HG02759 (cell line): ENCODE results near the gene COMMD10.
"Not testable (repeated sequence)": the region's sequence is repeated elsewhere in the genome, so short reads cannot be mapped to it uniquely, and the experiment has no call there.

Experiments used
- ATAC-seq: cut with Tn5 transposase; IDR thresholded peaks from one replicate; pipeline ENCODE4 v1.9.1; 2021; ENCODE audit warnings: mild to moderate bottlenecking, moderate library complexity; ENCODE audit not compliant: unreplicated experiment

Gene COMMD10

DNA sequence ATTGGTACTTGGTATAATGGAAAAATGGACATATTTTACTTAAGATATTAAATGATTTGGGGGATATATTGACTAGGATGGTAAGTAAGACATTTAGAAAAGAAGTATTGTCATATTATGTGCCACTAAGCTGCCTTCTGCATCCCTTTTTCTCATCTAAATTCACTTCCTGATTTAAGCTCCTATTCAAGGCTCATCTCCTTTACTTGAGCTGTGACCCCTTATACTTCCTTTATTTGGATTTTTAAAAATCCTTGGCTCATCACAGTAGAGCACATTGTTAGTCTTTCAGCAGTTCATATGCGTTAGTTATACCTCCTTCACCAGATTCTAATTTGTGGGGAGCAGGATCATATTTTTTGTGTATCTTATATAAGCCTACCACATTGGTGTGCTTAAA, 6.6 kb downstream of the COMMD10 start:
- ATAC-seq: no peak

DNA sequence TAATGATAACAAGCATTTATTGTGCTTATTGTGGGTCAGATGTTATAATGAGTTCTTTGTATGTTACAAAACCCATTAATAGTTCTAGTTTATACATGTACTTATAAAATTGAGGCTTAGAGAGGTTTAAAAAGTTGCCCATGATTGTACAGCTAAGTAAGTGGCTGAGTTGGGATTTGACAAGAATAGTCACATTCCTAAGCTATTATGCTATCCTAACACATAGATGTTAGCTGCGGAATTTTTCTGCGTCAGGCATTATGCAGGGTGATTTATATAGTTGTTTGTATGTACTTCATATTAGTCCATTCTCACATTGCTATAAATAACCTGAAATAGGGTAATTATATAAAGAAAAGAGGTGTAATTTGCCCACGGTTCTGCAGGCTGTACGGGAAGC, 12.5 kb downstream of the COMMD10 start:
- ATAC-seq: no peak

DNA sequence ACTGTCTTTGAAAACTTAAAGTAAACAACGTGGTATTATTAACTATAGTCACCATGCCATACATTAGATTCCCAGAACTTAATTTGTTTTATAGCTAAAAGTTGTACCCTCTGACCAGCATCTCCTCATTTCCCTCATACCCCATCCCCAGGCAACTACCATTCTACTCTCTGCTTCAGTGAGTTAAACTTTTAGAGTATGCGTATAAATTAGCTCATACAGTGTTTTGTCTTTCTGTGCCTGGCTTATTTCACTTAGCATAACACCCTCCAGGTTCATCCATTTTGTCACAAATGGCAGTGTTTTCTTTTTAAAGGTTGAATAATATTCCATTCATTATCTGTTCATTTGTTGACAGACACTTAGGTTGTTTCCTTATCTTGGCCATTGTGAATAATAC, 14.2 kb downstream of the COMMD10 start:
- no peak for ATAC-seq

DNA sequence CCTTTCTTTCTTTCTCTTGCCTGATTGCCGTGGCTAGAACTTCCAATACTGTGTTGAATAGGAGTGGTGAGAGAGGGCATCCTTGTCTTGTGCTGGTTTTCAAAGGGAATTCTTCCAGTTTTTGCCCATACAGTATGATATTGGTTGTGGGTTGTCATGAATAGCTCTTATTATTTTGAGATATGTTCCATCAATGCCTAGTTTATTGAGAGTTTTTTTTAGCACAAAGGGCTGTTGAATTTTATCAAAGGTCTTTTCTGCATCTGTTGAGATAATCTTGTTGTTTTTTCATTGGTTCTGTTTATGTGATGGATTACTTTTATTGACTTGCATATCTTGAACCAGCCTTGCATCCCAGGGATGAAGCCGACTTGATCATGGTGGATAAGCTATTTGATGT, 20.1 kb downstream of the COMMD10 start:
- not testable (repeated sequence) for ATAC-seq

DNA sequence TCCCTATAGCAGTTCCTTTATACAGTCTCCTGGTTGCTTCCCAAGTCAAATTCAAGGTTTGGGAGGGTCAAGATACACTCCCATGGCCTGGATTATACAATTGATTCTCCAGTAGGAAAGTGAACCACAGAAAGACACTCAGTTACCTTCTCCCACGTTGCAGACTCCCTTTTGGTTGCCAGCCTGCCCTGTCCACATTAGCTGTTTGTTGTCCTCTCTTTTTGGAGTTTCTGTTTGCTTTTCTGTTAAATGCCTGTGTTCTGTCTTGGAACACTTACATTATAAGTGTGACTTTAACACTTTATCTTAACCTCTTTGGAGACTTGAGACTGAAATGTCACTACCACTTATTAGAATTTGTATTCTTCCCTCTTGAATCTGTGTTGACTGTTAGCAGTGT, 30.3 kb downstream of the COMMD10 start:
- no peak for ATAC-seq

DNA sequence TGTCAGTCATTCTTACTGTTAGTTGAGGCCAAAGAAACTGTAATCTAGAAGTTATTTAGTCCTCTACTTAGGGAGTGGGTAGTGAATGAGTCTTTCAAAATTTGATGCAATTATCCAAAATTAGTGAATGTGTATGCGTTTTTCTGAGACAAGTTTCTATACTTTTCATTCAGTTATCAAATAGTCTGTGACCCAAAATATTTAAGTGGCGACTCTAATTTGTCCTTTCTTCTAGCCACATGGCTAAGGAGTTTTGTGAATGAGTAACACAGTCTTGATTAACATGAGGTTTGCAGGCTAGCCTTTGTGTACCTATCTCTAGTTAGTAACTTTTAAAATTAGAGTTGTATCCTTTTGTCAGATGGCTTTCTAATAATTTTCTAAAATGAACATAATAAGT, 45.6 kb downstream of the COMMD10 start:
- ATAC-seq: no peak

DNA sequence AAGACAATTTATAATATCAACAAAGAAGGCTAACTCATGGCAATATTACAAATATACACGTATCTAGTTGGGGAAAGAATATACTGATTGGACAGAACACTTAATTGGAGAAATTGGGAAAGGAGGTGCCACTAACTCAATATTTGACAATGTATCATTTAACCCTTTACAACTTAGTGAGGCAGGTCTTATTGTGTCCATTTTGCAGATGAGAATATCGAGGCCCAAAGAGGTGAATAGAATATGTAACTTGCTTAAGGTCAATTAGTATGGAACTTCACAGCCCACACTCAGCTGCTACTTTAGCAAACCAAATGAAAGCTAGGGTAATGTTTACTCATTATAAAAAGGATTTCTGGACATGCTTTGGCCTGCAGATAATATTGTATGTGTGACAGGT, 46.2 kb downstream of the COMMD10 start:
- ATAC-seq: no peak

DNA sequence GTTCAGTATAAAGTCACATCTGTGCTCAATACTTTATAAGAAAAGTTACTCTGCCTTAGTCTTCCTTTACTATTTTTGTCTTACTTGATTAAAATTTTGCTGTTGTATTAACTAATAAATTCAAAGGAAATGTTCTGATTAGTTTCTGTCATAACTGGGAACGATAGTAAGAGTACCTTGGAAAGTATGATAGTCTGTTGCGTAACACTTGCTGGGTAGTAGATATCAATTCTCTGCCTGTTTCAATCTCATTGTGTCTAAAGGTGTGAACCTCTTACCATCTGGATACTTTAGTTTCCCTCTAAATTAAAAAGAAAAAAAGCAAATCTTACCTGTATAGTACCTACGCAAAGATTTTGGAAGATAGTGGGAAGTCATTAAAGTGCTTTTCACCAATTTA, 48.5 kb downstream of the COMMD10 start:
- ATAC-seq: no peak

DNA sequence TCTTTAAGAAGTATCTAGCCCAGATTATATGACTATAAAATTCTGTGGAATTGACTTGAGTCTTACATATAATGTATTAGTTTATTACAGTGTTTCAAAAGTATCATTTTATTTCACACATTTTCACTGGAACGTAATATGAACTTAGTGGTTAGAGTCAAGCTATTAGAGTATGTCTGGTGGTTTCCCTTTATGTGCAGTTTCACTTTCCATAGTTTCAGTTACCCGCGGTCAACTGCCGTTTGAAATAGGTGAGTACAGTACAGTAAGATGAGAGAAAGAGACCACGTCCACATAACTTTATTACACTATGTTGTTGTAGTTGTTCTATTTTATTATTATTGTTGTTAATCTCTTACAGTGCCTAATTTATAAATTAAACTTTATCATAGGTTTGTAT, 50.5 kb downstream of the COMMD10 start:
- peak; percentile 98 for ATAC-seq

DNA sequence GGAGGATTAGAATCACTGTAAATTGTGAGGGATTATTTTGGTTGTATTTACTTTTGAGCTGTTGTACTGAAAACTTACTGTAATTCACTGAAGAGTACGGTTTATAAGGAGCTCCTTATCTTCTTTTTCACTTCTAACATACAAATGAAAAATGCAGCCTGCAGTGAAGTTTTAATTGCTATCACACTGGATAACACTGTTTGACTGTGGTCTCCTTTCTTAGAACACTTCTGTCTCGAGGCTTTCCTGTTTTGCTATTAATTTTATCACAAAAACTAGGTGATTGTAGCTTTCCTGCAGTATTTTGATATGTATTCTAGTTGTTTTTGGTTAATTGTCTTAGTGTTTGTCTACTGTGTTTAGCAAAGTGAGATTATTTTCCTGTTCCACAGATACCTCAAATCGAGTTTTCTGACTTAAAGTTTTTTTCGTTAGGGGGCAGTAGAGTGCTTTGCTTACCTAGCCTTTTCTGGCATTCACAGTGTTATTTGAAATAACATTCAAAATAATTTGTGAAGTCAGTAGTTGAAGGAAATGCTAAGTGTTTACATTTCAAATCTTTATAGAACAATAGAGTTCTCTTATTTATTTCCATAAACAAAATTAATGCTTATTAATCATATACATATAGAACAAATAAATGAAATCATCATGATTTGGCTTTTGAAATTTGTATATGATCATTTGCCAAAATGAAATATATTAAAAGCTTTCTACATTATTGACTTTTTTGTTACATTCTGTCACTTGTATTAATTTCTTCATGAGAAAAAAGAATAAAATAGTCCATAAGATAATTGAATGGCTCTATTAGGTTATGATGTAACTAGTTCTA, 52.9 kb downstream of the COMMD10 start:
- peak; percentile 51 for ATAC-seq

DNA sequence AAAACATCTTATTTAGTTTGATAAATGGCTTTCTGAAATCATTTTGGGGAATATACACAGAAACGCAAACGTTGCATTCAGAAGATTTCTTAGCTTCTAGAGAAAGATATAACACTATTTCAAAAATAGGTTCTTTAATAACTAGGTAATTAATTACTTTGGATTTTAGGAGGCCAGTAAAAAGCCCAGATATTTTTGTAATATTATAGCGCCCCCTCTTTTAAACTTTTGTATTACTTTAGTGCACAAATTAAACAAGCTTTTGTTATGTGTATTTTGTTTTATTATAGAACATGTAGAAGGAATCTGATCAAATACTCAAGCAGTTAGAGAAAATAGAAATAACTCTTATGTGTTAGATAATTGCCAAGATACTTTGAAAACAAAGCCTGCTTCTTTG, 57.7 kb downstream of the COMMD10 start:
- ATAC-seq: no peak

DNA sequence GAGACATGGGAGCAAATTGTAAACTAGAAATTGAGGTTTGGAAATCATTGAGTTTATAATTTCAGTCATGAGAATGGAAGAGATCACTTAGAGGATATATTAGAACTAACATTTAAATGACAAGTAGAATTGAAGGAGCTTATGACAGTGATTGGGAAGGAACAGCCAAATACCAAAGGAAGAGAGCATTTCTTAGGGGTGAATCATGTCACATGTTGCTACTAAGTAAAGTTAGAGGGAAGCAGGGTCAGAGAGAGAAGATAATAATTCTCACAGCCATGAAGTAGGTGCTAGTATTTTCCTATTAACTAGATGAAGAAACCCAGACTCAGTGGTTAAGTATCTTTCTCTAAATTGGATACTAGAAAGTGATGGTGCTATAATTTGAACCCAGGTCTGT, 59.3 kb downstream of the COMMD10 start:
- ATAC-seq: no peak

DNA sequence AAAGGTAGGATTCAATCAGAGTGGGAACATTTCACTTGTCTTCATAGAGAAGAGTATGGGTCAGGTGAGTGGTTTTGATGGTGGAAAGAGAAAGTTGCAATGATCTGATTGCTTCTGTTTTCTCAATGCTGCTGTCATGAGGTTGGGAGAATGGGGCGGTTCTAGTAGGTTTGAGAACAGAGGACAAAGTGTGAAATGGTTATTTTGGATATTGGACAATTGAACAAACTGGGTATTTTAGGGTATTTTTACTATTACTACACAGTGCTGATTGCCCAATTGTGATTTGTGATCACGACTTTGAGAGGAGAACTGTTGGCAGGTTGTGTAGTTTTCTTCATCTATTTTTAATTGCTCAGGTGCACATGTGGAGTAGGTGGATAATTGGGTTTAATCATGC, 60.2 kb downstream of the COMMD10 start:
- no peak for ATAC-seq

DNA sequence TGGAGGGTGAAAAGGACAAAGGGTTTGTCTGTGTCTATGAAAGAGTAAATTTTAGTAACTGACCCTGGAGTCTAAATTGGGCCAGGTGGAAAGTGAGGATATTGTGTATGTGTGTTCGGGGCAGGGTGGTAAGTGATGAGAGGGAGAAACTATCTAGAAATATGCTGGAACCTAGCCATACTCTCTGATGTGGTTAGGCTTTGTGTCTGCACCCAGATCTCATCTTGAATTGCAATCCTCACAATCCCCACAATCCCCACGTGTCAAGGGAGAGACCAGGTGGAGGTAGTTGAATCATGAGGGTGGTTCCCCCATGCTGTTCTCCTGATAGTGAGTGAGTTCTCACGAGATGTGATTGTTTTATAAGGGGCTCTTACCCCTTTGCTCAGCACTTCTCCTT, 60.6 kb downstream of the COMMD10 start:
- ATAC-seq: no peak

DNA sequence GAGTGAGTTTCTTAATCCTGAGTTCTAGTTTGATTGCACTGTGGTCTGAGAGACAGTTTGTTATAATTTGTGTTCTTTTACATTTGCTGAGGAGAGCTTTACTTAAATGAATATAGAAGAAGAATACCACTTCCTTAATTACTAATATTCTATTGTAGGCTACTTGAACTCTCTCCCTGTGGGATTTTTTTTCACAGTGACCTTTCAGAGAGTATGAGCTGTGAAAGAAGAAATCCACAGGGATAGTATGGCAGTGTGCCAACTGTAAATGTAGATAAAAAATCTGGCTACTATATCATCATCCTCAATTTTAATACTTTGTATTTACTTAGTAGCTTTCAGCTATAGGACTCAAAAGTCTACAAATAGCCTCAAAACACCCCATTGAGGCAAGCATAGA, 67.3 kb downstream of the COMMD10 start:
- ATAC-seq: no peak

DNA sequence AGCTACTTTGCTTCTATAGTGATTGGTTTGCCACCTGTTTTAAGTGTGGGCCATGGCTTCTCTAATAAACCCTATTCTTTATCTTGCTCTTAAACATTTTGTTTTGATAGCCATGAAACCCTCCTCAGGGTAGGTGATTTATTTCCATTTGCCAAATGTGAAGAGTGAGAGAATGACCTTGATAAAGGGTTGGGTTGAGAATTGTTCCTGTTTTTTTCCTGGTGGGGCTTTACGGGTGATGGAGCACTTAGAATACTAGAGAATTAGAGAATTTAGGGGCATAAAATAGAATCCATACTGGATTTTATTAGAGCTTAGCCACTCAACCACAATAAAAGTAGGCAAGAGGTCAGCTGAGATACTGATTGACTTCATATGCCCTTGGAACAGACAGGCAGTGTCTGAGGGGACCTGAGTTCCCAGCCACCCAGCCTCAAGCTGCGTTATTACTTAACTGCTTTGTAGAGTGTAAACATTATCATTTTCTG, 68.9 kb downstream of the COMMD10 start:
- ATAC-seq: no peak

DNA sequence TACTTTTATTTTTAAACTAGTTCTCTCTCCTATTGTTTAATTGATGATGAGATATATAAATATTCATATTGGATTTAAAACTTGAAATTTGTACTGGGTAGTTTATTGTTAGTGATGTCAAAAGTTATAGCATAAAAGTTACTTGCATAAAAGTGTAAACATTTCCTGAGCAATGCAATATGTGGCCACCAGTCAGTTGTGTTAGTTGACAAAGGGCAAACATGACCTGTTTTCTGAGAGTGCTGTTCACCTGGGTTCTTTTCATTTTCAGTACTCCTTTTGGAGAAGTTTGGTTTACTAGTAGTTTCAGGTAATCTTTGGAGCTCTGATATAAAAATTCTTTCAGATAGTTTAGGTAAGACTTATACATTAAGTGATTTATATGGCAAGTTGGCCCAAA, 69.4 kb downstream of the COMMD10 start:
- ATAC-seq: no peak

DNA sequence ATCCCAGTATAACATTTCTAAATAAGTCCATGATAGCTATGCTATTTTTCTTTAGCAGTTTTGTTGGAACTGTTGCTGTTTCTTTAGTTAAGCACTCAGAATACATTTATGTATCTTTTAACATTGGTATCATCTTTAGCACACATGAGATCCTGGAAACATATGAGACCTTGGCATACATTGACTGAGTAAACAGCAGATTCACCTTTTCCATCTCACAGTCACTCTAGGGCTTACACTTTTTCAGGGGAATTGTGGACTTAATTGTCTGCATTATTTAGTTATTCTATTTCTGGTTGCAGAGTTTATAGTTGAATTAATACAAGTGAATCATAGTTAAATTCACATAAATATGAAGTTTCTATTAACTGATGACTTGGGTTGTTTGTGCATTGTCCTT, 70.1 kb downstream of the COMMD10 start:
- ATAC-seq: no peak

DNA sequence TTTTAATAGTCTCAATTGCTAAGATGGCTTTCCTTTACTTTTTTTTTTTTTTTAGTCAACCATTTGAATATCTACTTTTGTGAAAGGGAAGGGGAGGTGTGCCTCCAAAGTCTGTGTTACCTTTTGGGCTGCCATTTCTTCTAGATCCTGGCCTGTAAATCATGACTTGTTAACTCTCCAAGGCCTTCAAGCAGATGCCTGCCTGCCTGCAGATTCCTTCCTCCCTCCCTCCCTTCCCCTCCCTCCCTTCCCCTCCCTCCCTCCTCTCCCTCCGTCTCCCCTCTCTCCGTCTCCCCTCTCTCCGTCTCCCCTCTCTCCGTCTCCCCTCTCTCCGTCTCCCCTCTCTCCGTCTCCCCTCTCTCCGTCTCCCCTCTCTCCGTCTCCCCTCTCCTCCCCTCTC, 73.1 kb downstream of the COMMD10 start:
- no peak for ATAC-seq

DNA sequence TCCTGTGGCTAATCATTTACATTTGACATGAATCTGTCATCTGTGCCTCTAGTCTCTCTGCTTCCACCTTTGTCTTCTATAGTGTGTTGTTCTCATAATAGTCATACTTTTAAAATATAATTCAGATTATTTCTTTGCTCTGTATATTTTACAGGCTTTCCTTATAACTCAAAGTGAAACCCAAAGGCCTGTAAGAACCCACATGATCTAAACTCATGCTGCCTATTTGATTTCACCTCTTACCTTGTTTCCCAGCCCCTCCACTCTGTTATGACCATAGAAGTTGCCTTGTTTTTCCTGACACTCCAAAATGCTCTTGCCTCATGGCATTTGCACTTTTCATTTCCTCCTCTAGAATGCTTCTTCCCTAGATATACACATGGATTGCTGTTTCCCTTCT, 74.2 kb downstream of the COMMD10 start:
- no peak for ATAC-seq

DNA sequence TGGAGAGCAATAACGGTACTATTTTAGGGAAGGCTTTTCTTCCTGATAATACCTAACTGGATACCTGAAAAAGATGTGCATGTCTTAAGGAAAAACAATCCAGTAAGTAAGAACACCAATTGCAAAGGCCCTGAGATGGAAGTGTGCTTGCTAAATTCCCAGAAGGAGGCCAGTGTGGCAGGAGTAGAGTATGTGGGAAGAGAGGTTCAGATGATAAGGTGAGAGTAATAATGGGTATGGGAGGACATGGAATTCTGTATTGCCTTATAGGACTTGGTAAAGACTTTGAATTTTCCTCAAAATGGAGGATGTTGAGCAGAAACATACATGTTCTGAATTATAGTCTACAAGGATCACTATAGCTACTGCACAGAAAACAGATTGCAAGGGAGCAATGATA, 89.3 kb downstream of the COMMD10 start:
- ATAC-seq: no peak

DNA sequence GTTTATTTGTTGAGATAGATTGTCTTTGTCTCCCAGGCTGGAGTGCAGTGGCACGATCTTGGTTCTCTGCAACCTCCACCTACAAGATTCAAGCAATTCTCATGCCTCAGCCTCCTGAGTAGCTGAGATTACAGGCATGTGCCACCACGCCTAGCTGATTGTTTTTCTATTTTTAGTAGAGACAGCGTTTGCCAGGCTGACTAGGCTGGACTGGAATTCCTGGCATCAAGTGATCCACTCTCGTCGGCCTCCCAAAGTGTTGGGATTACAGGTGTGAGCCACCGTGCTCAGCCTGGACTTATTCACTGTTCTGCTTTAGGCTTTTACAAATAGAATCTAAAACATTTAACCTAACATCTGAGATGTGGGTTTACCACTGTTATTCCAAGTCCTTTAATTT, 91.3 kb downstream of the COMMD10 start:
- no peak for ATAC-seq

DNA sequence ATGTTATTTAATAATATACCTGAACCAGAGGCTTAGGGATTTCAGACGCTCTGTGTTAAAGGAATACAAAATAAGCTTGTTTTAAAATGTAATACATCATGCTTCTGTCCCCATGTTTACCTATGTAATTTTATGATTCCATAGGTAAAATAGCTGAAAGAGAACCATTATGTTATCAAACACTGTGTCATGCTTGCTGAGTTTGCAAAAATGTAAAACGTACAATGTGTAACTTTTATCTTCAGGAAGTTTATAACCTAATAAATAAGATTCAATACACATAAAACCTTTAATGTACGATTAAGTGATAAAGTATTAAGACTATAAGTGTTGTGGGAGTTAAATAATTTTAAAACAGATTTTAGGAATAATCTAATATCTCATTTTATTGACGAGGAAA, 94.1 kb downstream of the COMMD10 start:
- ATAC-seq: no peak
